NOMO-1 treated with DMSO at 0.1 percent for 48 hours (cell line): Measurements from ENCODE around the gene MYOM3.

ENCODE experiments used
- DNase-seq: peaks from one replicate; lab custom pipeline; 2025; ENCODE audit not compliant: unreplicated experiment; lab: John Stamatoyannopoulos, UW

The MYOM3 gene

GRCh38 chr1:24111996-24112779 is at the start of gene MYOM3:
Gene MYOM3, minus strand, starts transcription at chr1:24112135. Its CDS starts 3,499 bp downstream, at chr1:24108636.
- peak; percentile 61 for DNase-seq

GRCh38 chr1:24161270-24161669 is 49.3 kb upstream of the MYOM3 start:
- no peak for DNase-seq

- DNase-seq = no peak
Measured at GRCh38 chr1:24159366-24159765, 47.4 kb upstream of the MYOM3 start.

GRCh38 chr1:24157918-24158481 is 46.1 kb upstream of the MYOM3 start:
- no peak for DNase-seq

- DNase-seq = no peak
Measured at GRCh38 chr1:24156542-24157260, 44.8 kb upstream of the MYOM3 start.

- DNase-seq = no peak
Measured at GRCh38 chr1:24155011-24155782, 43.3 kb upstream of the MYOM3 start.

GRCh38 chr1:24154215-24154614 is 42.3 kb upstream of the MYOM3 start:
- DNase-seq = no peak

GRCh38 chr1:24152631-24153494 is 40.9 kb upstream of the MYOM3 start:
- no peak for DNase-seq

- DNase-seq = no peak
Measured at GRCh38 chr1:24151175-24151533, 39.2 kb upstream of the MYOM3 start.

GRCh38 chr1:24150234-24151174 is 38.6 kb upstream of the MYOM3 start:
- DNase-seq = peak; percentile 53

GRCh38 chr1:24149866-24150233 is 37.9 kb upstream of the MYOM3 start:
- DNase-seq = peak; percentile 43

- no peak for DNase-seq
Measured at GRCh38 chr1:24147816-24148215, 35.9 kb upstream of the MYOM3 start.

GRCh38 chr1:24147194-24147593 is 35.3 kb upstream of the MYOM3 start:
- no peak for DNase-seq

GRCh38 chr1:24142546-24143534 is 30.9 kb upstream of the MYOM3 start, which contains the start of gene IL22RA1:
Gene IL22RA1, minus strand, starts transcription at chr1:24143140. Its CDS starts 58 bp downstream, at chr1:24143082.
- no peak for DNase-seq

- DNase-seq = no peak
Measured at GRCh38 chr1:24141311-24141997, 29.5 kb upstream of the MYOM3 start.

GRCh38 chr1:24140741-24141181 is 28.8 kb upstream of the MYOM3 start:
- DNase-seq = no peak

- no peak for DNase-seq
Measured at GRCh38 chr1:24139841-24140425, 28.0 kb upstream of the MYOM3 start.
